HG02642 (cell line): Measurements from ENCODE around the gene LRRC15.

Source experiments
- ATAC-seq: cut with Tn5 transposase; IDR thresholded peaks from one replicate; pipeline ENCODE4 v1.9.1; 2021; ENCODE audit warnings: mild to moderate bottlenecking; ENCODE audit not compliant: unreplicated experiment, poor library complexity

LRRC15 gene

GRCh38 chr3:194306771-194307640 lies 62.5 kb downstream of the LRRC15 start:
- ATAC-seq: peak; percentile 59

GRCh38 chr3:194306109-194306686 lies 63.3 kb downstream of the LRRC15 start:
- peak; percentile 48 for ATAC-seq

DNA sequence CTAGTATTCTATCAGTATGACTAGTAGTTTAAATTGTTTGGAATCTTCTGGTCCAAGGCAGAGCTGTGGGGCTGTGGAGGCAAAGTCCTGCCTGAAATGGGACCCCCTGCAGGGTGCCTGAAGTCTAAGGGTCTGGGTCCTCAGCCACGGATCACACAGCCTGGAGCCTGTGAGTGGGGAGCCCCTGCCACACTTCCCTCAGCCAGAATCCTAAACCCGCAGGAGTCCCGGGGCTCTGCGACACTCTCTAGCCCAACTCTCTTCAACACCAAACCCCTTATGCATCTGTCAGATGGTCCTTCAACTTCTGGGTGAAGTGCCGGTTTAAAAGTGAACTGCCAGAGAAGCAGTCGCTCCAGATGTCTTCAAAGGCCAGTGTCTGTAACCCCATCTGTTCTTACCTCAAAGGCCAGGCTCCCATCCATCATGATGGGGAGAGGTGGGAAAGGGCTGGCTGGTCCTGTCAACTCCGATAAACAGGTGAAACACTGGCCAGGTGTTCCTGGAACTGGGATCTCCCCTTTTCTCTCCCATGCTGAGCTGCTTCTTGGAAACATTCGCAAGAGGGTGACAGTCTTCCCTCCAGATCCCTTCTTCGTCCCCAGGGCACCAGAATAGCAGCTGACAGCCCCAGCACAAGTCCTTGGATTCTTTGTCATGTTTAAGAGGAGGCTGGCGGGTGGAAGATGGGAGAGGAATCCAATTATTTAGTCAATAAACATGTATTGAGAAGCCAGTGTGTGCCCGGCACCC lies 64.0 kb downstream of the LRRC15 start:
- no peak for ATAC-seq
